ENCODE results near the gene WDR82. TPM values are rescaled to one million over a fixed set of nuclear protein-coding genes. Genes with fewer than 3 reads are reported as not detected.

WDR82 gene
- total RNA-seq, 2 experiments from 2014 or later = 131 TPM

- ATAC-seq (no peak), DNase-seq (no peak)
- no peak overlapping the region for H3K4me3 Mint-ChIP-seq
- peaks cover 57% of the 10 kb centered on the region for H3K36me3 Mint-ChIP-seq (ENCODE audit: low read depth)
- ChIA-PET CTCF (interaction anchor here (11.1 kb wide), 1 partner anchor 9 kb away, joined by 176 read pairs; no protein-coding TSS in a partner anchor), POLR2A (interaction anchor here (1.1 kb wide), 1 partner anchor 49 kb away, joined by 3 read pairs; no protein-coding TSS in a partner anchor)
- H3K27ac Mint-ChIP-seq = peak overlapping the region; percentile 15
- peaks cover 64% of the 10 kb centered on the region for H3K4me1 Mint-ChIP-seq (ENCODE audit: low read depth)
- no peaks in the 10 kb centered on the region for H3K9me3 Mint-ChIP-seq (ENCODE audit: insufficient read depth)
- H3K27me3 Mint-ChIP-seq (ENCODE audit: low read depth) = no peaks in the 10 kb centered on the region
Measured at GRCh38 chr3:52228266-52228665, 50.2 kb downstream of the WDR82 start.

DNA sequence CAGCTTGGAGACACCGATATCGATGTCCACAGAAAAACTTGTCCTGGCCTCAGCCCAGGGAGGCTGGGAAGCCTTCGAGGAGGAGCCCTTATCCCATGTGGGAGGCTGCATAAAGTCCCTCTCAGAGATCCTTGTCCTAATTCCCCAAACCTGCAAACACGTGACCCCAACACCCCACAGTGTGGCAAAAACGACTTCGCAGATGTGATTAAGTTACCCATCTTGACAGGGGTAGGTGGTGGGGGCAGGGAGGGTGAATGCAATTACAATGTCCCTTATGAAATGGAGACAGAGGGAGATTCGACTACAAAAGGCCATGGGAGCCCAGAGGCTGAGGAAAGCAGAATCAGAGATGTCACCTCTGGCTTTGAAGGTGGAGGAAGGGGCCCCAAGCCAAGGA lies 50.7 kb downstream of the WDR82 start:
- peaks cover 64% of the 10 kb centered on the region for H3K4me1 Mint-ChIP-seq (ENCODE audit: low read depth)
- ChIA-PET POLR2A (interaction anchor here (0.7 to 1.8 kb wide), 5 partner anchors 9 to 111 kb away, joined by 3 to 5 read pairs (median 4); partner anchors contain the start of gene TWF2), CTCF (interaction anchor here (0.9 to 4.2 kb wide), 2 partner anchors 9 to 50 kb away, joined by 3 to 34 read pairs; partner anchors contain the start of gene TWF2)
- DNase-seq = no peak
- ATAC-seq = no peak
- H3K36me3 Mint-ChIP-seq (ENCODE audit: low read depth) = peaks cover 60% of the 10 kb centered on the region
- H3K4me3 Mint-ChIP-seq = no peak overlapping the region
- no peaks in the 10 kb centered on the region for H3K27me3 Mint-ChIP-seq (ENCODE audit: low read depth)
- H3K9me3 Mint-ChIP-seq (ENCODE audit: insufficient read depth) = no peaks in the 10 kb centered on the region
- peak overlapping the region; percentile 52 for H3K27ac Mint-ChIP-seq

- ATAC-seq (no peak), DNase-seq (no peak)
- H3K27me3 Mint-ChIP-seq (ENCODE audit: low read depth) = no peaks in the 10 kb centered on the region
- POLR2A ChIA-PET = interaction anchor here (0.7 to 2.1 kb wide), 6 partner anchors 9 to 111 kb away, joined by 3 to 17 read pairs (median 4); partner anchors contain the start of gene TWF2
- CTCF ChIA-PET = interaction anchor here (0.8 to 4.2 kb wide), 5 partner anchors 10 to 112 kb away, joined by 3 to 34 read pairs (median 3); partner anchors contain the start of gene TWF2
- peaks cover 60% of the 10 kb centered on the region for H3K36me3 Mint-ChIP-seq (ENCODE audit: low read depth)
- no peak overlapping the region for H3K4me3 Mint-ChIP-seq
- H3K27ac Mint-ChIP-seq = peak overlapping the region; percentile 85
- H3K9me3 Mint-ChIP-seq (ENCODE audit: insufficient read depth) = no peaks in the 10 kb centered on the region
- H3K4me1 Mint-ChIP-seq (ENCODE audit: low read depth) = peaks cover 65% of the 10 kb centered on the region
Measured at GRCh38 chr3:52227117-52227516, 51.3 kb downstream of the WDR82 start.

DNA sequence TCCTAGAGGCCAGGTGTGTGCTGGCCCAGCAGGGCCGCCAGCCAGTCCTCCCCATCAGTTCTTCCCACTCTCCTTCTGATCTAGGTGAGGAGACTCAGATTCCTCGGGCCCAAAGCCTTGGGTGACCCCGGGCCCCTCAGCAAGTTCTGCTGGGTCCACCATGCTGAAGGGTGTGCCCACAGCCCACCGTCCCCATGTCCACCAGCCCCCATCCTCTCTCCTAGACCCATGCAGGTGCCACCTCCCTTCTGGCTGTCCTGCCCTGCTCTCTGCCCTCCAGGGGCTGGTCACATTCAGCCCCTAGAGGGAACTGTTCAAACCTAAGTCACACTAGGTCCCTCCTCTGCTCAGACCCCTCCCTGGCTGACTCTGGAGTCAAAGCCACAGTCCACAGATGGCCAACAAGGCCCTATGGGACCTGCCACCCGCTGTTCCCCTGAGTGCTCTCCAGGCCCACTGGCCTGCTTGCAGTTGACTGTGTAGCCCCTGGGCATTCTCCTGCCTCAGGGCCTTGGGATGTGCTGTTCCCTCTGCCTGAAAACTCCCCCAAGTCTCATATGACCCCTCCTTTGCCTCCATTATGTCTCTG lies 52.1 kb downstream of the WDR82 start:
- Mint-ChIP-seq H3K27me3 (ENCODE audit: low read depth) (no peaks in the 10 kb centered on the region), H3K36me3 (ENCODE audit: low read depth) (peaks cover 54% of the 10 kb centered on the region), H3K9me3 (ENCODE audit: insufficient read depth) (no peaks in the 10 kb centered on the region), H3K27ac (peak overlapping the region; percentile 85), H3K4me1 (ENCODE audit: low read depth) (peaks cover 65% of the 10 kb centered on the region), H3K4me3 (peak overlapping the region; percentile 41)
- no peak for ATAC-seq
- ChIA-PET CTCF (interaction anchor here (0.8 to 9.7 kb wide), 7 partner anchors 10 to 224 kb away, joined by 3 to 157 read pairs (median 3); partner anchors contain the start of gene TWF2), POLR2A (interaction anchor here (1.0 to 7.9 kb wide), 6 partner anchors 8 to 113 kb away, joined by 3 to 53 read pairs (median 6); partner anchors contain the start of genes TWF2 and WDR82)
- DNase-seq = no peak

DNA sequence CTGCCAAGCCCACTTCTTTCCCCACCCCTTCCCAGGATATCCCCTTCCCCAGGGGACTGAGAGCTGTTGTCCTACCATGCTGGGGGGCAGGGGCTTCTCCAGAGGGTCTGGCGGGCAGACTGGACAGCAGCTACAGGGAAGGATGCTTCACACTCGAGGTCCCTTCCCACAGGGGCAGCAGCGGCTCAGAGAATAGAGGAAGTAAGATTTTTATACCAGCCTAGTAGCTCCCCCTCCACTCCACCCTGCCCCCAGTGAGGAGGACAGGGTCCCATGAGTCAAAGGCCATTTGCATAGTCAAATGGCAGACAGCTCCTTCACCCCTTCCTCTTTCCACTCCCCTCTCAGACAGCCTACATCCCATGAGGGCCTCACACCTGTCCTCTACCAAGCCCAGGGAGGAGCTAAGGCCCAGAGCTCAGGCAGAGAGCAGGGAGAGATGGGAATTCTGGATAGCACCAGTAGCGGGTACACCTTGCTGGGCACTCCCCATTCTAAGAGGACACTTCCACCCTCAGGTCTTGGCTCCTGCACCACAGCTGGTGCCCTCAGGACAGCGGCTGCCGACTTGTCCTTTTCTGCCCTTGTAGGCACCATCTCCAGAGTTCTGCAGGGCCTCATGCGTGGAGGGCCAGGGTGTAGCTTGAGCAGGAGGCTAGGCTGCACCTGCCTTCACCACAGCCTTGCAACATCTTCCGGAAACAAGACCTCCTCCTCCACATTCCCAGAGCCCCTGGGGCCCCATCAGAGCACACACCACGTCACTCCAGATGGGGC lies 52.8 kb downstream of the WDR82 start, which contains the start of gene TLR9:
TSS of gene TLR9 (minus strand) at position 194 of the 777 bp plus-strand sequence. CDS start at position 78, 116 bp downstream.
- CTCF ChIA-PET = interaction anchor here (0.5 to 9.7 kb wide), 6 partner anchors 11 to 224 kb away, joined by 3 to 157 read pairs (median 4); partner anchors contain the start of gene TWF2
- Mint-ChIP-seq H3K27ac (peak within 1 kb of the TSS; percentile 96), H3K9me3 (ENCODE audit: insufficient read depth) (no peaks in the 10 kb centered on the region), H3K27me3 (ENCODE audit: low read depth) (no peaks in the 10 kb centered on the region), H3K4me3 (peak within 1 kb of the TSS; percentile 41), H3K36me3 (ENCODE audit: low read depth) (peaks cover 50% of the 10 kb centered on the region), H3K4me1 (ENCODE audit: low read depth) (peaks cover 69% of the 10 kb centered on the region)
- POLR2A ChIA-PET = interaction anchor here (1.0 to 7.9 kb wide), 6 partner anchors 9 to 114 kb away, joined by 3 to 53 read pairs (median 5); partner anchors contain the start of genes GLYCTK, TWF2 and WDR82
- ATAC-seq (peak; percentile 29), DNase-seq (no peak)

DNA sequence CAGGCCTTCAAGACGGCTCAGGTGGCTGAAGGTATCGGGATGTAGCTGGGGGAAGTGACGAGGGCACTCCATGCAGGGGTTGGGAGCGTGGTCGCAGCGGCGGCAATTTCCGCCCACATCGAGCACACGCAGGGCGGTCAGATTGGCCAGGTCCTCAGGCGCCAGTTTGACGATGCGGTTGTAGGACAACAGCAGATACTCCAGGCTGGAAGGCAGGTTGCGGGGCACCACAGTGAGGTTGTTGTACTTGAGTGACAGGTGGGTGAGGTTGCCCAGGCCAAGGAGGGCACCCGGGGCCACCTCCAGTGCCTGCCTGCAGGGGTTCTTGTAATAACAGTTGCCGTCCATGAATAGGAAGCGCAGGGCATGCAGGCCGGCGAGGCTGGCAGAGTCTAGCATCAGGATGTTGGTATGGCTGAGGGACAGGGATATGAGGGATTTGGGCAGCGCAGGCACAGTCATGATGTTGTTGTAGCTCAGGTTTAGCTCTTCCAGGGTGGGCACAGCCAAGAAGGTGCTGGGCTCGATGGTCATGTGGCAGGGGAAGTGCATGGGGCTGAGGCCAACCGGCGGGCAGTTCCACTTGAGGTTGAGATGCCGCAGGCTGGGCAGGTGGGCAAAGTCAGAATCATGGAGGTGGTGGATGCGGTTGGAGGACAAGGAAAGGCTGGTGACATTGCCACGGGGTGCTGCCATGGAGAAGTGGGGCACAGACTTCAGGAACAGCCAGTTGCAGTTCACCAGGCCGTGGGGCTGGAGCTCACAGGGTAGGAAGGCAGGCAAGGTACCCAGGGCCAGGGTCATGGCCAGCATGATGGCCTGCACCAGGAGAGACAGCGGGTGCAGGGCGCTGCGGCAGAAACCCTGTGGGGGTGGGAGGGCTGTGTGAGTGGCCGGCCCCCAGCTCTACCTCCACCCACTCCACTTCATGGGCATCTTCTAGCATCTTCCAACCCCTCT lies 54.7 kb downstream of the WDR82 start:
- peaks cover 81% of the 10 kb centered on the region for H3K4me1 Mint-ChIP-seq (ENCODE audit: low read depth)
- no peak for ATAC-seq
- POLR2A ChIA-PET = interaction anchor here (7.9 kb wide), 1 partner anchor 54 kb away, joined by 53 read pairs; the partner anchor contains the start of gene WDR82
- H3K36me3 Mint-ChIP-seq (ENCODE audit: low read depth) = peaks cover 37% of the 10 kb centered on the region
- no peak for DNase-seq
- no peaks in the 10 kb centered on the region for H3K9me3 Mint-ChIP-seq (ENCODE audit: insufficient read depth)
- CTCF ChIA-PET = interaction anchor here (1.0 to 9.7 kb wide), 9 partner anchors 10 to 223 kb away, joined by 3 to 176 read pairs (median 30); partner anchors contain the start of genes GLYCTK, TWF2 and WDR82
- peak overlapping the region; percentile 81 for H3K4me3 Mint-ChIP-seq
- peak overlapping the region; percentile 96 for H3K27ac Mint-ChIP-seq
- H3K27me3 Mint-ChIP-seq (ENCODE audit: low read depth) = no peaks in the 10 kb centered on the region

GRCh38 chr3:52222319-52223221 lies 55.9 kb downstream of the WDR82 start:
- ChIA-PET POLR2A (interaction anchor here (0.6 to 7.9 kb wide), 9 partner anchors 9 to 227 kb away, joined by 3 to 53 read pairs (median 4); partner anchors contain the start of genes RPL29, TWF2 and WDR82), CTCF (interaction anchor here (0.7 to 9.7 kb wide), 17 partner anchors 11 to 221 kb away, joined by 3 to 176 read pairs (median 11); partner anchors contain the start of genes GLYCTK, PPM1M, TWF2 and WDR82)
- peaks cover 30% of the 10 kb centered on the region for H3K36me3 Mint-ChIP-seq (ENCODE audit: low read depth)
- H3K4me3 Mint-ChIP-seq = peak overlapping the region; percentile 81
- no peaks in the 10 kb centered on the region for H3K9me3 Mint-ChIP-seq (ENCODE audit: insufficient read depth)
- H3K27ac Mint-ChIP-seq = peak overlapping the region; percentile 96
- no peak for DNase-seq
- no peak for ATAC-seq
- H3K27me3 Mint-ChIP-seq (ENCODE audit: low read depth) = no peaks in the 10 kb centered on the region
- H3K4me1 Mint-ChIP-seq (ENCODE audit: low read depth) = peaks cover 93% of the 10 kb centered on the region

DNA sequence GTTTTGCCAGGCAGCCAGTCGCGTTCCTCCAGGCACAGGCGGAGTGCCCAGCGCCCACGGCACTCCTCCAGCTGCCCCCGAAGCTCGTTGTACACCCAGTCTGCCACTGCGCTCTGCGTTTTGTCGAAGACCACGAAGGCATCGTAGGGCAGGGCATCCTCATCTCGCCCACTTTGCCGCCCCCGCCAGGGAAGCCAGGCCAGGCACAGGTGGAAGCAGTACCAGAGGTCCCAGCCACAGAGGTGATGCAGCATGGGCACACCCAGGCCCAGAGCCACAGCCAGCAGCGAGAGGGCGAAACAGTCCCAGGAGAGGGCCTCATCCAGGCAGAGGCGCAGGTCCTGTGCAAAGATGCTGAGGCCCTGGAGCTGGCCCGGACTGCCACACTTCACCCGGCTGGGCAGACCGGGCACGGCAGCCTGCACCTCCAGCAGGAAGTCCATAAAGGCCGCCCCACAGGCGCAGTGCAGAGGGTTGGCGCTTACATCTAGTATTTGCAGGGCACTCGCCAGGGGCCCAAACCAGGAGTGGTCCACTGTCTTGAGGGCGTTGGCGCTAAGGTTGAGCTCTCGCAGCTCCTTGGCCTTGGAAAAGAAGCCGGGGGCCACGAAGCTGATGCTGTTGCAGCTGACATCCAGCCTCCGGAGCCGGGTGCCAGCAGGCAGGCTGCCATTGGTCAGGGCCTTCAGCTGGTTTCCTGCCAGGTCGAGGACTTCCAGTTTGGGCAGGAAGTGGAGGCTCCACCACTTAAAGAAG lies 56.7 kb downstream of the WDR82 start:
- peak overlapping the region; percentile 96 for H3K27ac Mint-ChIP-seq
- CTCF ChIA-PET = interaction anchor here (0.7 to 9.7 kb wide), 22 partner anchors 11 to 420 kb away, joined by 3 to 176 read pairs (median 8); partner anchors contain the start of genes ALAS1, GLYCTK, PPM1M and TWF2
- POLR2A ChIA-PET = interaction anchor here (0.6 to 7.9 kb wide), 10 partner anchors 10 to 226 kb away, joined by 3 to 53 read pairs (median 6); partner anchors contain the start of genes RPL29, TWF2 and WDR82
- peaks cover 30% of the 10 kb centered on the region for H3K36me3 Mint-ChIP-seq (ENCODE audit: low read depth)
- peak; percentile 61 for ATAC-seq
- peak; percentile 85 for DNase-seq
- peak overlapping the region; percentile 81 for H3K4me3 Mint-ChIP-seq
- H3K9me3 Mint-ChIP-seq (ENCODE audit: insufficient read depth) = no peaks in the 10 kb centered on the region
- peaks cover 98% of the 10 kb centered on the region for H3K4me1 Mint-ChIP-seq (ENCODE audit: low read depth)
- no peaks in the 10 kb centered on the region for H3K27me3 Mint-ChIP-seq (ENCODE audit: low read depth)

- CTCF ChIA-PET = interaction anchor here (0.6 to 9.7 kb wide), 36 partner anchors 12 to 421 kb away, joined by 3 to 176 read pairs (median 5); partner anchors contain the start of genes ALAS1, GLYCTK, POC1A and PPM1M
- Mint-ChIP-seq H3K4me3 (peak overlapping the region; percentile 81), H3K9me3 (ENCODE audit: insufficient read depth) (no peaks in the 10 kb centered on the region), H3K27me3 (ENCODE audit: low read depth) (no peaks in the 10 kb centered on the region), H3K4me1 (ENCODE audit: low read depth) (peaks cover 97% of the 10 kb centered on the region), H3K27ac (peak overlapping the region; percentile 96), H3K36me3 (ENCODE audit: low read depth) (peaks cover 30% of the 10 kb centered on the region)
- DNase-seq = no peak
- POLR2A ChIA-PET = interaction anchor here (0.6 to 7.9 kb wide), 7 partner anchors 10 to 349 kb away, joined by 3 to 53 read pairs (median 8); partner anchors contain the start of genes TWF2 and WDR82
- ATAC-seq = no peak
Measured at GRCh38 chr3:52221141-52221562, 57.3 kb downstream of the WDR82 start.

Measured in activated CD8-positive, alpha-beta T cell treated with anti-CD3 and anti-CD28 coated beads, Interleukin-2, amount 10 ng/mL, durations not matched to agents 7 days and 5 days (primary cell).